Measurements from ENCODE around the gene SLC37A1.

- no peak for TF ChIP-seq CTCF (IDR thresholded peaks at IDR 0.05; ENCODE audit: insufficient read depth, low read length, poor library complexity, severe bottlenecking)
- no peak for TF ChIP-seq EZH2phosphoT487 (conservative IDR thresholded peaks at IDR 0.05; ENCODE audit: low read length)
These were observed 86.3 kb downstream of the SLC37A1 start for GRCh38 chr21:42599962-42600361.
